Endodermal cell (in vitro differentiated cells): ENCODE data around the gene GNB1L. TPM values are rescaled to one million over a fixed set of nuclear protein-coding genes. Genes with fewer than 3 reads are reported as not detected.
"Not testable (repeated sequence)": the region's sequence is repeated elsewhere in the genome, so short reads cannot be mapped to it uniquely, and the experiment has no call there.

Experiments
- DNase-seq: peaks from one replicate; pipeline ENCODE4 v3.0.0-alpha.2; 2017
- H3K27ac ChIP-seq: 2 replicates; pipeline ENCODE4 v1.5.1; 2013; ENCODE audit warnings: mild to moderate bottlenecking, low read depth, low read length, moderate library complexity
- H3K27me3 ChIP-seq: 2 replicates; pipeline ENCODE4 v1.6.1; 2013; ENCODE audit warnings: mild to moderate bottlenecking, low read length, moderate library complexity; ENCODE audit not compliant: insufficient read depth, control insufficient read depth, poor library complexity, severe bottlenecking
- H3K36me3 ChIP-seq: 2 replicates; pipeline ENCODE4 v1.7.0; 2013; ENCODE audit warnings: mild to moderate bottlenecking, low read length, moderate library complexity; ENCODE audit not compliant: control insufficient read depth, insufficient read depth
- H3K4me1 ChIP-seq: one replicate; pipeline ENCODE4 v1.7.0; 2013; ENCODE audit warnings: low read length; ENCODE audit not compliant: control insufficient read depth, insufficient read depth
- H3K4me3 ChIP-seq: 2 replicates; pipeline ENCODE4 v1.5.1; 2013; ENCODE audit warnings: mild to moderate bottlenecking, low read length, moderate library complexity
- H3K9ac ChIP-seq: 2 replicates; pipeline ENCODE4 v1.6.1; 2013; ENCODE audit warnings: mild to moderate bottlenecking, low read length, moderate library complexity; ENCODE audit not compliant: poor library complexity, severe bottlenecking; ENCODE audit errors: extremely low read depth
- H3K9me3 ChIP-seq: 2 replicates; pipeline ENCODE4 v1.6.1; 2013; ENCODE audit warnings: mild to moderate bottlenecking, low read length, moderate library complexity; ENCODE audit not compliant: control insufficient read depth
- H3K27ac Mint-ChIP-seq: 2 replicates; pipeline ENCODE4 v1.8.0; 2020; ENCODE audit warnings: mixed read lengths
- H3K27me3 Mint-ChIP-seq: 2 replicates; pipeline ENCODE4 v1.8.0; 2021; ENCODE audit warnings: mild to moderate bottlenecking, mixed read lengths; ENCODE audit not compliant: insufficient read depth
- H3K36me3 Mint-ChIP-seq: 2 replicates; pipeline ENCODE4 v1.8.0; 2020; ENCODE audit warnings: low read depth, mixed read lengths
- H3K4me1 Mint-ChIP-seq: 2 replicates; pipeline ENCODE4 v1.8.0; 2020; ENCODE audit warnings: mixed read lengths
- H3K4me3 Mint-ChIP-seq: 2 replicates; pipeline ENCODE4 v1.8.0; 2020; ENCODE audit warnings: mild to moderate bottlenecking, moderate library complexity, mixed read lengths
- H3K9me3 Mint-ChIP-seq: 2 replicates; pipeline ENCODE4 v1.8.0; 2020; ENCODE audit warnings: mild to moderate bottlenecking, mixed read lengths
- WGBS, 2 experiments: methylation state at CpG; one replicate each; pipeline versions ENCODE4 v1.1.5 to v1.1.7; 2013; ENCODE audit warnings: missing lambda C conversion rate in 2 of 2, mixed read lengths in 1 of 2; ENCODE audit not compliant: insufficient coverage in 1 of 2, insufficient read length in 1 of 2; 5-methylcytosine and 5-hydroxymethylcytosine counted together
- total RNA-seq, 2 donors: library from RNA; stranded (reverse); fragmentation: NEBNext Ultra II Directional in 1 of 2; extraction: Animal tissue kit (Norgen Biotek cat#: 25700) in 1 of 2; gene quantifications; 2 replicates in 1 of 2; 3 replicates in 1 of 2; pipeline ENCODE4 v1.2.1, GENCODE V29; 2021
- TF ChIP-seq, protein P1 (sequence below): fragments of 200-600 bp; sonication (generic); conservative IDR thresholded peaks from 2 replicates; pipeline ENCODE4 v1.5.0; 2021; ENCODE audit warnings: antibody characterized with exemption, mild to moderate bottlenecking

GNB1L gene
- total RNA-seq, 2 donors from 2014 or later: 9.5 to 12.2 TPM

DNA sequence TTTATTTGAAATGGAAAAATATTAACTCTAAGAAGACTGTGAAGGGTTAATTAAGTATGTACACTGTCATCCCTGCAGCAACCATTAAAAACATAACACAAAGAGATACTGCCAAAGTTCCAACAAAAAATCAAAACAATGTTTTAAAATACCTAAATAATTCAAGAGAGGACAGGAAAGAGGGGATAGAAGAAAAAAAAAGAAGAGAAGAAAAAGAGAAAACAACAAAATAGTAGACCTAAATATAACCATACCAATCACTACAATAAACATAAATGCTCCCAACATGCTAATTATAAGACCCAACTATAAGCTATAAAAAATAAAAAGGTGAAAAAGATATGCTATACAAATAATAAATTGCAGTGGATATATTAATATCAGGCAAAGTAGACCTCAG is 20.1 kb downstream of the GNB1L start:
- TF ChIP-seq, protein P1, sequence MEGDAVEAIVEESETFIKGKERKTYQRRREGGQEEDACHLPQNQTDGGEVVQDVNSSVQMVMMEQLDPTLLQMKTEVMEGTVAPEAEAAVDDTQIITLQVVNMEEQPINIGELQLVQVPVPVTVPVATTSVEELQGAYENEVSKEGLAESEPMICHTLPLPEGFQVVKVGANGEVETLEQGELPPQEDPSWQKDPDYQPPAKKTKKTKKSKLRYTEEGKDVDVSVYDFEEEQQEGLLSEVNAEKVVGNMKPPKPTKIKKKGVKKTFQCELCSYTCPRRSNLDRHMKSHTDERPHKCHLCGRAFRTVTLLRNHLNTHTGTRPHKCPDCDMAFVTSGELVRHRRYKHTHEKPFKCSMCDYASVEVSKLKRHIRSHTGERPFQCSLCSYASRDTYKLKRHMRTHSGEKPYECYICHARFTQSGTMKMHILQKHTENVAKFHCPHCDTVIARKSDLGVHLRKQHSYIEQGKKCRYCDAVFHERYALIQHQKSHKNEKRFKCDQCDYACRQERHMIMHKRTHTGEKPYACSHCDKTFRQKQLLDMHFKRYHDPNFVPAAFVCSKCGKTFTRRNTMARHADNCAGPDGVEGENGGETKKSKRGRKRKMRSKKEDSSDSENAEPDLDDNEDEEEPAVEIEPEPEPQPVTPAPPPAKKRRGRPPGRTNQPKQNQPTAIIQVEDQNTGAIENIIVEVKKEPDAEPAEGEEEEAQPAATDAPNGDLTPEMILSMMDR: no peak
- Mint-ChIP-seq H3K36me3 (no peaks in the 10 kb centered on the region), H3K4me3 (no peak overlapping the region), H3K27ac (no peak overlapping the region), H3K27me3 (no peaks in the 10 kb centered on the region), H3K4me1 (no peaks in the 10 kb centered on the region), H3K9me3 (no peaks in the 10 kb centered on the region)
- no peaks in the 10 kb centered on the region for H3K4me1 ChIP-seq
- H3K9ac ChIP-seq: no peak overlapping the region
- no peak for DNase-seq
- H3K27ac ChIP-seq: no peak overlapping the region
- H3K27me3 ChIP-seq: no peaks in the 10 kb centered on the region
- no peaks in the 10 kb centered on the region for H3K36me3 ChIP-seq
- H3K9me3 ChIP-seq: no peaks in the 10 kb centered on the region
- H3K4me3 ChIP-seq: no peak overlapping the region

DNA sequence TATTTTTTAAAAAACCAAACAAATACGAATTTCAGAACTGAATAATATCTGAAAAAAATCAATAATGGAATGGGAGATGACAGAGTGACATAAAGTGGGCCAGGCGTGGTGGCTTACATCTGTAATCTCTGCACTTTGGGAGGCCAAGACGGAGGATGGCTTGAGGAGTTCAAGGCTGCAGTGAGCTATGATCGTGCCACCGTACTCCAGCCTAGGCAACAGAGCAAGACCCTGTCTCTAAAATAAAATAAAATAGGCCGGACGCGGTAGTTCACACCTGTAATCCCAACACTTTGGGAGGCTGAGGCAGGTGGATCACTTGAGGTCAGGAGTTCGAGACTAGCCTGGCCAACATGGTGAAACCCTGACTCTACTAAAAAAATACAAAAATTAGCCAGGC is 21.3 kb downstream of the GNB1L start:
- not testable (repeated sequence) for H3K4me3 Mint-ChIP-seq, H3K27ac ChIP-seq, H3K9me3 Mint-ChIP-seq, H3K4me1 Mint-ChIP-seq, H3K4me1 ChIP-seq, H3K36me3 ChIP-seq, H3K36me3 Mint-ChIP-seq, H3K4me3 ChIP-seq, H3K27ac Mint-ChIP-seq, H3K27me3 ChIP-seq, H3K27me3 Mint-ChIP-seq, H3K9ac ChIP-seq, H3K9me3 ChIP-seq
- WGBS, 2 experiments: 84 to 100% methylated on average over 5 to 9 of the region's 9 CpGs
- DNase-seq: peak; percentile 20

DNA sequence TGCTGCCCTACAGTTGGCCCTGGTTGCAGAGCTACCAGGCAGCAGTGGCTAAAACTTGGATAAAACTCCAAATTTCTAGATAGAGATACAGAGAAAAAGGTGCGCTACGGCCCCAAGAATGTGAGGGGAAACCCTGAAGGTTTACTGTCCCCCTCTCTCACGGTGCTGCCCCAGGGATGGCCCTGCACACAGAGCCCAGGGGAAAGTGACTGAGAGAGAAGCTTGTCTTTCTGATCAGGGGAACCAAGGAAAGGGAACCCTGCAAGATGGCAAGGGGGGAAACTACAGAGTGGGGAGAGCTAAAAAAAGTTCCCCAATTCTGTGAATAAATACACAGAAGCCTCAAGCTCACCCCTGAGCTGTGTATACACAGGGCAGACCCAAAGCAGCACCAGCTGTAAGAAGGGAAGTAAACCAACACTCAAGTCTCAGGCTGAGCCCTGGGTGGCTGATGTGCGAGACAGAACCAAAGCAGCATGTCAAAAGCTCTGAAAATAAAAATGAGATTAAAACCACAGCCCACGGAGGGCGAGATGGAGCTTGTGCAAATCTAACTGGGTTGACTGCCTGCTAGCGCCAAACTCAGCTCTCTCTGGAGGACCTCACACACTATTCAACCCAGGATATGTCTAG is 22.1 kb downstream of the GNB1L start:
- H3K4me3 ChIP-seq: no peak overlapping the region
- Mint-ChIP-seq H3K4me1 (no peaks in the 10 kb centered on the region), H3K27ac (no peak overlapping the region), H3K9me3 (no peaks in the 10 kb centered on the region), H3K4me3 (no peak overlapping the region), H3K27me3 (no peaks in the 10 kb centered on the region), H3K36me3 (no peaks in the 10 kb centered on the region)
- TF ChIP-seq, protein P1: no peak
- H3K27ac ChIP-seq: no peak overlapping the region
- H3K36me3 ChIP-seq: no peaks in the 10 kb centered on the region
- no peaks in the 10 kb centered on the region for H3K27me3 ChIP-seq
- H3K9me3 ChIP-seq: no peaks in the 10 kb centered on the region
- peak; percentile 36 for DNase-seq
- no peaks in the 10 kb centered on the region for H3K4me1 ChIP-seq
- WGBS, 2 experiments: 91 to 100% methylated on average over 2 to 7 of the region's 7 CpGs
- H3K9ac ChIP-seq: no peak overlapping the region

DNA sequence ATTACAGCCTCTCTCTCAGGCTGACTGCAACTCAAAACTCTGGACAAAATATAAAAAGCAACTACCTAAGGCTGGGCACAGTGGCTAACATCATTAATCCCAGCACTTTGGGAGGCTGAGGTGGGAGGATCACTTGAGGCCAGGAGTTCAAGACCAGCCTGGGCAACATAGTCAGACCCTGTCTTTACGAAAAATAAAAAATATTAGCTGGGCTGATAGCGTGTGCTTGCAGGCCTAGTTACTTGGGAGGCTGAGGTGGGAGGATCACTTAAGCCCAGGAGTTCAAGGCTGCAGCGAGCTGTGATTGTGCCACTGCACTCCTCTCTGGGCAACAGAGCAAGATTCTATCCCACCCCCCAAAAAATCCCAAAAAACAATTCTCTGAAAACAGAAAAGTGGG is 22.7 kb downstream of the GNB1L start:
- H3K36me3 ChIP-seq, H3K4me3 Mint-ChIP-seq, H3K27me3 ChIP-seq, H3K4me3 ChIP-seq, H3K27ac ChIP-seq, H3K9ac ChIP-seq, H3K9me3 Mint-ChIP-seq, H3K4me1 ChIP-seq, H3K9me3 ChIP-seq, H3K4me1 Mint-ChIP-seq, H3K27me3 Mint-ChIP-seq, H3K36me3 Mint-ChIP-seq, H3K27ac Mint-ChIP-seq: not testable (repeated sequence)
- peak; percentile 1 for DNase-seq
- WGBS, 2 experiments: 67% methylated on average over 3 of the region's 3 CpGs; no CpG with 5 or more reads in 1 of the 2 experiments
